Effector memory CD4-positive, alpha-beta T cell (primary cell): ENCODE measurements around the gene AP1S3.
"Not testable (repeated sequence)": the region's sequence is repeated elsewhere in the genome, so short reads cannot be mapped to it uniquely, and the experiment has no call there.

Source experiments
- DNase-seq, 3 donors: peaks; one replicate each; pipeline ENCODE4 v3.0.0-alpha.2; 2020
- H3K27ac ChIP-seq: 2 replicates; pipeline ENCODE4 v1.7.0; 2013; ENCODE audit warnings: mild to moderate bottlenecking, low read length, moderate library complexity; ENCODE audit not compliant: insufficient read depth, poor library complexity, severe bottlenecking
- H3K27me3 ChIP-seq: replicated peaks from 2 replicates; pipeline ENCODE4 v1.7.0; 2013; ENCODE audit warnings: mild to moderate bottlenecking, low read length; ENCODE audit not compliant: insufficient read depth, control insufficient read depth, poor library complexity, severe bottlenecking
- H3K36me3 ChIP-seq: 2 replicates; pipeline ENCODE4 v1.7.0; 2013; ENCODE audit warnings: mild to moderate bottlenecking, low read length, moderate library complexity; ENCODE audit not compliant: control insufficient read depth, insufficient read depth
- H3K4me1 ChIP-seq: 2 replicates; pipeline ENCODE4 v1.7.0; 2013; ENCODE audit warnings: low read length, mild to moderate bottlenecking; ENCODE audit not compliant: control insufficient read depth, insufficient read depth, poor library complexity, severe bottlenecking
- H3K4me3 ChIP-seq: 2 replicates; pipeline ENCODE4 v1.7.0; 2013; ENCODE audit warnings: low read length, low read depth, mild to moderate bottlenecking; ENCODE audit not compliant: insufficient read depth, poor library complexity, severe bottlenecking
- H3K9me3 ChIP-seq: 2 replicates; pipeline ENCODE4 v1.7.0; 2013; ENCODE audit warnings: mild to moderate bottlenecking, low read length, moderate library complexity; ENCODE audit not compliant: control insufficient read depth
- total RNA-seq, 3 donors: gene quantifications; one replicate each; lab custom pipeline; 2026; lab: John Stamatoyannopoulos, UW

The AP1S3 gene
- total RNA-seq, result 0.52 to 3.0 (median 1.9) reads per million in 3 donors

DNA sequence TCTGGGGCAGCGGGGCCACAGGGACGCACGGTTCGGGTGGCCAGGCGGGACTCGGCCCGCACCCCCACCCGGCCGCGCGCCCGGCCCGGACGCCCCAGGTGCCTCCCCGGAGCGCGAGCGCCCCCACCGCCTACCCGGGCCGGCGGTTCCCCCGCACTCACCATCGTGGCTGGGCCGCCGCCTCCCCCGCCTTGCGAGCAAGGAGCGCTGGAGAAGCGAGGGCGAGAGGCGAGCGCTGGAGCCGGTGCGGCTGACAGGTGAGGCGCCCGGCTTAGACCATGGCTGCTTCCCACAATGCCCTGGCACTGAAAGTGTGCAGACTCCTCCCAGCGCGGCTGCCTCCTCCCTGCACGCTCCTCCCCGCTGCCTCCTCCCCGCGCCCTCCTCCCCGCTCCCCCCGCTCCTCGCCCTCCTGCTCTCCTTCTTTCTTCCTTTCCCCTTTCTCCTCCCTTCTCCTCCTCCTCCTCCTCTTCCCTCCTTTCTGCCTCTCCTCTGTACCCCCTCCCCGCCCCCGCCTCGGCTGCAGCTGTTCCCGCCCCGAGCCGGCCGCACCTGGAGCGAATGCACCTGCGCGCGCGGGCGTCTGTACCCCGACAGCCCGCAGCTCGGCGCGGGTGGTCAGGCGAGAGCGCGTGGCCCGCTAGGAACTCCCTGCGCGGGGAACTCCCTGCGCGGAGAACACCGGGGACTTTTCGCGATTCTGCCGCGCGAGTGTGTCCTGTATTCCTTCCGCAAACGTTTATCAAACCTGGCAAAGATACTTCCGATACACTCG, at the start of gene AP1S3:
AP1S3 (minus strand) TSS at position 296 of the 775 bp plus-strand sequence; CDS start at position 164, 132 bp downstream.
- H3K27ac ChIP-seq, result peak within 1 kb of the TSS; percentile 58
- H3K9me3 ChIP-seq, result no peaks in the 10 kb centered on the region
- no peaks in the 10 kb centered on the region for H3K36me3 ChIP-seq
- peak; percentile 59 to 69 (median 60) for DNase-seq
- peaks cover 3% of the 10 kb centered on the region for H3K4me1 ChIP-seq
- no peaks in the 10 kb centered on the region for H3K27me3 ChIP-seq
- H3K4me3 ChIP-seq, result peak within 1 kb of the TSS; percentile 74

DNA sequence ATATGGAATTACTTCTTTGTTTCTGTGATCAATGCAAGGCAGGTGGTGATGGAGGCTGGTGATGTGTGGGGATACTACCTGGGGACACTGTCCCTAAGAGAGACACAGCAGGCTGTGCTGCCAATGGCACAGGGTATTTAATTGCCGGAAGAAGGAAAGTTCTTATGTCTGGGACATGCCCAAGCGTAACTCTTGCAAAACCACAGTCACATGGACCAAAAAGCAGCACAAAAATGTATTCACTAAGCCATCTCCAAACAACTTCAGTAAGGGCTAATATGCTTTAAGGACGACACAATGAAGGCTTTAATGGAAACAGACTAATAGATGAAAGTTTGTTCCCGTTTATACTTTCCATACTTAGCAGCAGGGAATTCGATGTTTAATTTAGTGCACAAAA, 49.7 kb upstream of the AP1S3 start:
- no peak for DNase-seq
- Histone ChIP-seq H3K4me3 (no peak overlapping the region), H3K4me1 (no peaks in the 10 kb centered on the region), H3K27me3 (no peaks in the 10 kb centered on the region), H3K9me3 (no peaks in the 10 kb centered on the region), H3K27ac (no peak overlapping the region), H3K36me3 (peaks cover 8% of the 10 kb centered on the region)

DNA sequence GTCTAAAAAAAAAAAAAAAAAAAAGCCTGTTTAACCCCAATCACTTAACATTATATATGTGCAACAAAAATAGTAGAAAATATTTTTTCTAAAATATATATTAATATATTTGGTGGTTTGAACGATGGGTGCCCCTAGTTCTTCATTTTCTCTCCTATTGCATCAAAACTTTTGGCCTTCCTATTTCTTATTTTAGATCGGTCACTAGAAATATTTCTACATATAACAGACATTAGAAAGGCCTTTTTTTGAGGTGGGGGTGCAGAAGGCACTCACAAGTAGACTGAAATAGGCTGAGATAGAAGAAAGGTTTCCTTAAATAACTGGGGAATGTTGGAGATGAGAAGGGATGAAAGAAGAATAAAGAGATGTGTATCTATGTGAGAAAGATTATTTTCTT, 49.3 kb upstream of the AP1S3 start:
- no peak for DNase-seq
- Histone ChIP-seq H3K27me3 (no peaks in the 10 kb centered on the region), H3K36me3 (peaks cover 8% of the 10 kb centered on the region), H3K4me3 (no peak overlapping the region), H3K4me1 (no peaks in the 10 kb centered on the region), H3K27ac (no peak overlapping the region), H3K9me3 (no peaks in the 10 kb centered on the region)

DNA sequence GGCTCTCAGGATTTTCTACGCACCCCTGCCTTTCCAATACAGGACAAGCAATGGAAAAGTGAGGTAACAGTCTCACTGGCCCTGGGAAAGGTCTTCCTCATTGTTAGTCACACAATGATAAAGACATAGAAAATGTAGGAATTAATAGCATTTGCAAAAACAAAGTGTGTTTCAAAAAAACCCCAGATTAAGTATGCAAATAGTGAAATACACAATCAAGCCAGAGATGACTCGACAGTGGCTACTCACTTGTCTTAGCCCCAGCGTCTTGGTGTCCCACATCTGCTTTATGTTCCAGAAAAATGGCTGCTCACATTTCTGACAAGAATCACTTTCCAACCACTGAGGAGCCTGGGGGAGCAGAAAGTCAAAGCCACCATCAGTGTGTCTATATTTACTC, 47.0 kb upstream of the AP1S3 start:
- Histone ChIP-seq H3K36me3 (peaks cover 21% of the 10 kb centered on the region), H3K4me1 (no peaks in the 10 kb centered on the region), H3K27ac (no peak overlapping the region), H3K9me3 (no peaks in the 10 kb centered on the region), H3K4me3 (no peak overlapping the region), H3K27me3 (no peaks in the 10 kb centered on the region)
- DNase-seq, result no peak

DNA sequence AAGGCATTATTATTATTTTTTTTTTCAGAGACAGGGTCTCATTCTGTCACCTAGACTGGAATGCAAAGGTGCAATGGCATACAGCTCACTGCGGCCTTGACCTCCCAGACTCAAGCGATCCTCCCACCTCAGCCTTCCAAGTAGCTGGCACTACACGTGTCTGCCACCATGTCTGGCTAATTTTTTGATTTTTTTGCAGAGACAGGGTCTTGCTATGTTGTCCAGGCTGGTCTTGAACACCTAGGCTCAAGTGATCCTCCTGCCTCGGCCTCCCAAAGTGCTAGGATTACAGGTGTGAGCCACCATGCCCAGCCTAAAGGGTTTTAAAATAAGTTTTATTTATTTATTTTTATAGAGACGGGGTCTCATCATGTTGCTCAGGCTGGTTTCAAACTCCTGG, 45.3 kb upstream of the AP1S3 start:
- DNase-seq, result no peak
- no peaks in the 10 kb centered on the region for H3K4me1 ChIP-seq
- H3K4me3 ChIP-seq, result no peak overlapping the region
- no peaks in the 10 kb centered on the region for H3K27me3 ChIP-seq
- no peaks in the 10 kb centered on the region for H3K9me3 ChIP-seq
- H3K27ac ChIP-seq, result no peak overlapping the region
- peaks cover 31% of the 10 kb centered on the region for H3K36me3 ChIP-seq

DNA sequence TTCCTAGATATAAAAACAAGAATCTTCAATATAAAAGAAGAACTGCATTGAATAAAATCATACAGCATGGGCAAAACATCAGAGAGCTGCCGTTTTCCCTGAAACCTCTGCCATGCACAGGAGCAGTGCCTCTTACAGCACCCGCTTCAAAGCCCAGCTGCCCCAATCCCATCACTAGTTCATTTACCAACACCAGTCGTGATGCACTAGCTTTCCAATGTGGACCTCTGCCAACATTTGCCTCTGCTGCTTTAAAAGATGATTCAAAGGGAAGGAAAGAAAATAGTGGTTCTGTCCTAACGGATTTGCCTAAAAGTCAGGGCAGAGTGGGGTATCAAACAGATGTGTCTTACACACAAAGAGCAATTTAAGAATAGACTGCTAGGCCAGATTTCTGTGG, 43.4 kb upstream of the AP1S3 start:
- H3K4me3 ChIP-seq, result no peak overlapping the region
- no peak for DNase-seq
- H3K36me3 ChIP-seq, result peaks cover 33% of the 10 kb centered on the region
- H3K4me1 ChIP-seq, result no peaks in the 10 kb centered on the region
- H3K27me3 ChIP-seq, result no peaks in the 10 kb centered on the region
- H3K9me3 ChIP-seq, result no peaks in the 10 kb centered on the region
- H3K27ac ChIP-seq, result no peak overlapping the region

DNA sequence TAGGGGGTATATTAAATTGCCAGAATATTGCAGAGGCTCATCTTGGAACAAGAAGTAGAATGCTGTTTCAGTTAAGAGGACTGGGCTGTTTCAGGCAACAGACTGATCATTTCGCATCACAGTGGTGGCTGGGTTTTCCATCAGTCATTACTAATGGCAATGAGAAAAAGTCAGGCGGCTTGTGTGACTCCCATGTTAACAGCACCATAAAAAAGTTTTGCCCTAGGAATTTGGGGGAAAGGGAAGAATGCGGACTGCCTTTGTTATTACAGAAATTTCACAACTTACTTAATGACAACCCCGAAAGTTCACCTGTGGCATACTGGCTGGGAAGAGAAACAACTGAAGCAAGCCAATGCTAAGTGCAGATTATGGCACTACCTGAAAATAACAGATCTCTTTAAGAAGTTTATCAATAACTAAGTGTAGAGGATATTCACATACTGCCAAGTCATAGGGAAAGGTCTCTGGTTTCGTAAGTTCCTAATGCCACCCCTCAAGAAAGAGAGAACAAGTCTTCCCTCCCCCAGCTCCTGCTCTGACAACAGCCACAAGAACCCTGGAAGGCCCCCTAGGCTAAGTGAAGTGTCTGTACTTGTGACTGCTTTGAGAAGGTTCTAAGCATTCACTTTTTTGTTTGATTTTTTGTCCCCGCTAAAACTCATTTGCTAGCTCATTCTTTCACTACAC, 40.5 kb upstream of the AP1S3 start:
- no peak overlapping the region for H3K27ac ChIP-seq
- no peak overlapping the region for H3K4me3 ChIP-seq
- peaks cover 31% of the 10 kb centered on the region for H3K36me3 ChIP-seq
- H3K4me1 ChIP-seq, result no peaks in the 10 kb centered on the region
- H3K27me3 ChIP-seq, result no peaks in the 10 kb centered on the region
- no peak for DNase-seq
- no peaks in the 10 kb centered on the region for H3K9me3 ChIP-seq

DNA sequence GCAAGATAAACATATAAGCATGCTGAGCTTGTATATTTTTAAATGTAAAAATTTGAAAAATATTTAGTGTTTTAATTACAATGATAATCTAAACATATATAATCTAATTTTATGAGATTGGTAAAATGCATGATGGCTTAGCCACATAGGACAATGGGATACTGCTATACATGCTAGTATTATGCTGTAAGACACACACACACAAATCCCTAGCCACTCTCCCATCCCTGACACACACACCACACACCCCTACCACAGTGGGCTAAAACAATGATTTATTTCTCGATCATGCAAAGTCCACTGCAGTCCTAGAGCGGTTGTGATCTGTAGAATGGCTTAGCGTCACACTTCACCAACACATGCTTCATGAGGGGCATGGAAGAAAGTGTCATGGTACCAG, 36.3 kb upstream of the AP1S3 start:
- H3K4me3 ChIP-seq, result no peak overlapping the region
- no peaks in the 10 kb centered on the region for H3K4me1 ChIP-seq
- no peak overlapping the region for H3K27ac ChIP-seq
- peaks cover 15% of the 10 kb centered on the region for H3K36me3 ChIP-seq
- DNase-seq, result no peak
- H3K9me3 ChIP-seq, result no peaks in the 10 kb centered on the region
- no peaks in the 10 kb centered on the region for H3K27me3 ChIP-seq

DNA sequence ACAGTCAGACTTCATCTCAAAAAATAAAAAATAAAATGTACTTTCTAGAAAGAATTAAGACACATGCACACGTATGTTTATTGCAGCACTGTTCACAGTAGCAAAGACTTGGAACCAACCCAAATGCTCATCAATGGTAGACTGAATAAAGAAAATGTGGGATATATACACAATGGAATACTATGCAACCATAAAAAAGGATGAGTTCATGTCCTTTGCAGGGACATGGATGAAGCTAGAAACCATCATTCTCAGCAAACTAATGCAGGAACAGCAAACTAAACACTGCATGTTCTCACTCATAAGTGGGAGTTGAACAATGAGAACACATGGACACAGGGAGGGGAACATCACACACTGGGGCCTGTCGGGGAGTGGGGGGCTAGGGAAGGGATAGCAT, 35.4 kb upstream of the AP1S3 start:
- H3K36me3 ChIP-seq, H3K27ac ChIP-seq, H3K27me3 ChIP-seq, DNase-seq, H3K4me1 ChIP-seq, H3K9me3 ChIP-seq, H3K4me3 ChIP-seq: not testable (repeated sequence)

DNA sequence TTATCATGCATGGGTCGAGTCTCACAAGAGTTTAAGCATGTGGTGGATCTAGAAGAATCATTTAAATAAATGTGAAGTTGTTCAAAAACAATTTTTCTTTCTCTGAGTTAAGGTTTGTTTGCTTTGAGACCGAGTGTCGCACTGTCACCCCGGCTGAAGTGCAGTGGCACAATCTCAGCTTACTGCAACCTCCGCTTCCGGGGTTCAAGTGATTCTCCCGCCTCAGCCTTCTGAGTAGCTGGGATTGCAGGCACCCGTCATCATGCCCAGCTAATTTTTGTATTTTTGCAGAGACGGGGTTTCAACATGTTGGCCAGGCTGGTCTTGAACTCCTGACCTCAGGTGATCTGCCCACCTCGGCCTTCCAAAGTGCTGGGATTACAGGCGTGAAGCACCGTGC, 34.3 kb upstream of the AP1S3 start:
- H3K27me3 ChIP-seq, H3K4me1 ChIP-seq, H3K36me3 ChIP-seq, H3K27ac ChIP-seq, H3K4me3 ChIP-seq, DNase-seq, H3K9me3 ChIP-seq: not testable (repeated sequence)
